ENCODE data around the gene SLC6A12. TPM values are rescaled to one million over a fixed set of nuclear protein-coding genes. Genes with fewer than 3 reads are reported as not detected.
"Not testable (repeated sequence)": the region's sequence is repeated elsewhere in the genome, so short reads cannot be mapped to it uniquely, and the experiment has no call there.

SLC6A12 gene
- total RNA-seq, 1 experiment from 2014 or later = not detected

GRCh38 chr12:241266-241665 is 27.3 kb upstream of the SLC6A12 start:
- Histone ChIP-seq H3K27me3 (no peaks in the 10 kb centered on the region), H3K9me3 (replicated peaks) (0 out of 2 replicates have a peak, but pooled peaks cover 6% of the 10 kb centered on the region), H3K27ac (no peak overlapping the region), H3K4me1 (no peaks in the 10 kb centered on the region), H3K36me3 (no peaks in the 10 kb centered on the region), H3K4me3 (no peak overlapping the region)
- DNase-seq = no peak

DNA sequence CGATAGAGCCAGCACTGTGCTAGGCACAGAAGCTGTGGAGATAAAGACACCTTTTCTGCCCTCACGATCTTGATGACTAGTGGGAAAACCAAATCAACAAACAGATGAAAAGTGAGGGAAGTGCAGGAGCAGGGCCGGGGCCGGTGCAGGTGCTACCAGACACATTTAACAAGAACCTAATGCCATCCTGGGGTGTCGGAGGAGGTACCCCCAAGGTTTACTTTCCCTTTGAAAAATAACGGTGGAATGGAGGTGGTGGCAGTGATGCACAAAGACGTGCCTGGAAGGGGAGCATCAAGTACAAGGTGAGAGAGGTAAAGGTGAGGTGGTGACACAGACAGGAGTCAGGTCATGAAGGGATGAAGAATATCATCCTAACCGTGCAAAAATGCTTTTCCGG is 26.6 kb upstream of the SLC6A12 start:
- DNase-seq = no peak
- Histone ChIP-seq H3K4me1 (no peaks in the 10 kb centered on the region), H3K27ac (no peak overlapping the region), H3K4me3 (no peak overlapping the region), H3K27me3 (no peaks in the 10 kb centered on the region), H3K9me3 (replicated peaks) (peaks cover 6% of the 10 kb centered on the region; the same call in 1 of the 2 replicates), H3K36me3 (no peaks in the 10 kb centered on the region)

GRCh38 chr12:238736-239398 is 24.9 kb upstream of the SLC6A12 start:
- Histone ChIP-seq H3K4me1 (peaks cover 4% of the 10 kb centered on the region; the same call in 1 of the 2 replicates), H3K4me3 (no peak overlapping the region), H3K36me3 (no peaks in the 10 kb centered on the region), H3K27ac (no peak overlapping the region), H3K27me3 (no peaks in the 10 kb centered on the region), H3K9me3 (replicated peaks) (peaks cover 9% of the 10 kb centered on the region; the same call in 1 of the 2 replicates)
- DNase-seq = no peak

DNA sequence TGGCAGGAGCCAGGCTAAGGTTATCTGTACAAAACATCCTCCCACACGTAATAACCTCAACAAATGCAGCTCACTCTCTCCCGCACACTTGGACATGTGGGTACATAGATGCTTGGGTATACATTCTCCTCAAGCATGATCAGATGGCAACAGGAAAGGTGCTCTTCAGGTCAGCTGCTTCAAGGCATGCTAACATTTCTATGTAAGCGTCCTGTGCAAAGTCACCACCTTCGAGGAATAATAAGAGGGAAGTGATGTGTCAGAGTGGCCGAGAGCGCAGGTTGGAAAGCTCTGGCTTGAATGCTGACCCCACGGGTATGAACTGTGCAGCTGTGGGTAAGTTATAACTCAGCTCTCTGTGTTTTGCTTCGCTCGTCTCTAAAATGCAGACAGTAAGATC is 24.2 kb upstream of the SLC6A12 start:
- Histone ChIP-seq H3K36me3 (no peaks in the 10 kb centered on the region), H3K27me3 (no peaks in the 10 kb centered on the region), H3K4me3 (no peak overlapping the region), H3K4me1 (peaks cover 11% of the 10 kb centered on the region; the same call in 1 of the 2 replicates), H3K9me3 (replicated peaks) (peaks cover 9% of the 10 kb centered on the region; the same call in 1 of the 2 replicates), H3K27ac (no peak overlapping the region)
- DNase-seq = no peak

DNA sequence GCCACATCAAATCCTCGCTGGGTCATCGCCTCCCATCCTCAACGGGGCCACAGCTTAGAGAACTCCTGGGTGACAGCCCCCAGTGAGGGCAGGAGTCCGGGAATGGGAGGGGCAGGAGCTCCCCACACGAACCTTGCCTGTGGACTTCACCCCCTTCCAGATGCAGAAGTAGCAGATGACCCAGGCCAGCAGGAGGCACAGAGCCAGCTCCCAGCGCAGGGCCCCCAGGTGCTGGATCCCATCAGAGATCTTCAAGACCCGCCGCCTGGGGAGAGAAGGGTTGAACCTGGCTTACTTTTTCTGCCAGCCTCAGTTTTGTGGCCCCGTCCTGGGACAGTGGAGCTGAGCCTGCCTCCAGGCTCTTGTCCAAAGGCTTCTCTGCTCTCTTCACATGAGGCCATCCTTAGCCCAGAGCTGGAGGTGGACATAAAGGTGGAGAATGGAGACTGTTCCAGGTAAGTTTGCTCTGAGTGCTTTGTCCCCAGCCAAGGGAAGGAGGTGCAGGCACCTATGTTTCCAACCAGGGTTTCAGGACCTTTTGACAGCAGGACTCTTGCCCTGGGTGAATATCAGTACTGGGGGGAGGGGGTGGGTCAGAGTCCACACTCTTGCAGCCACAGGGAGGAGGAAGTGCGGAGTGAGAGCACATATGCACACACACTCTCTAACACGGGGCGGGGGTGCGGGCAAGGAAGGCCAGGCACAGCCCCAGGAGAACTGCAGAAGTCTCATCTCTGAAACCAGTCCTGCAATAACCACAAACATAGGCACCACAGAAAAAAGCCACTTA is 23.3 kb upstream of the SLC6A12 start:
- Histone ChIP-seq H3K4me3 (no peak overlapping the region), H3K27ac (no peak overlapping the region), H3K27me3 (no peaks in the 10 kb centered on the region), H3K4me1 (peaks cover 11% of the 10 kb centered on the region; the same call in 1 of the 2 replicates), H3K9me3 (replicated peaks) (peaks cover 9% of the 10 kb centered on the region; the same call in 1 of the 2 replicates), H3K36me3 (no peaks in the 10 kb centered on the region)
- no peak for DNase-seq

DNA sequence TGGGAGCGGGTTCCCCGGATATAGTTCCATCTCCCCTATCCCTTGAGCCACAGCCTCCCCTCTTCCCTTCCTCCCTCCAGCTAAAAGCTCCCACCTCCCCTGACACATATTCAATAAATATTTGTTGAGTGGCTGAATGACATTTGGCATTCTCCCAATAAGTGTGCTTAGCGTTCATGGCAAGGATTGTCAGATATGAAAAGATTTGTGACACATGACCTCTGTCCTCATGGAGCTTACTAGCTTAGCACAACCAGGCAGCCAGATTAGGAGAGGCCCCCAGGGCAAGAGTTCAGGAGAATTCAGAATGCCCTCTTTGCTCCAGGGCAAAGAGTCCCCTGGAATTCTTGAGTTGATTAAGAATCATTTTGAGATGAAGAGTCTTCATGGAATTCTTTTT is 22.5 kb upstream of the SLC6A12 start:
- Histone ChIP-seq H3K27ac (no peak overlapping the region), H3K9me3 (replicated peaks) (peaks cover 9% of the 10 kb centered on the region; the same call in 1 of the 2 replicates), H3K36me3 (no peaks in the 10 kb centered on the region), H3K4me3 (no peak overlapping the region), H3K27me3 (no peaks in the 10 kb centered on the region), H3K4me1 (peaks cover 11% of the 10 kb centered on the region; the same call in 1 of the 2 replicates)
- no peak for DNase-seq

DNA sequence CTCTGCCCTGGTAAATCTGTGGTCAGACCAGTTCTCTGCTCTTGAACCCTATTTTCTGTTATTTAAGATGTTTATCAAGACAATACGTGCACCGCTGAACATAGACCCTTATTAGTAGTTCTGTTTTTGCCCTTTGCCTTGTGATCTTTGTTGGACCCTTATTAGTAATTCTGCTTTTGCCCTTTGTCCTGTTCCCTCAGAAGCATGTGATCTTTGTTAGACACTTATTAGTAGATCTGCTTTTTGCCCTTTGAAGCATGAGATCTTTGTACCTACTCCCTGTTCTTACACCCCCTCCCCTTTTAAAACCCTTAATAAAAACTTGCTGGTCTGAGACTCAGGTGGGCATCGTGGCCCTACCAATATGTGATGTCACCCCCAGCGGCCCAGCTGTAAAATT is 22.0 kb upstream of the SLC6A12 start:
- not testable (repeated sequence) for H3K36me3 ChIP-seq; DNase-seq; H3K4me3 ChIP-seq; H3K27ac ChIP-seq; H3K27me3 ChIP-seq; H3K9me3 ChIP-seq (replicated peaks)
- peaks cover 11% of the 10 kb centered on the region; the same call in 1 of the 2 replicates for H3K4me1 ChIP-seq

DNA sequence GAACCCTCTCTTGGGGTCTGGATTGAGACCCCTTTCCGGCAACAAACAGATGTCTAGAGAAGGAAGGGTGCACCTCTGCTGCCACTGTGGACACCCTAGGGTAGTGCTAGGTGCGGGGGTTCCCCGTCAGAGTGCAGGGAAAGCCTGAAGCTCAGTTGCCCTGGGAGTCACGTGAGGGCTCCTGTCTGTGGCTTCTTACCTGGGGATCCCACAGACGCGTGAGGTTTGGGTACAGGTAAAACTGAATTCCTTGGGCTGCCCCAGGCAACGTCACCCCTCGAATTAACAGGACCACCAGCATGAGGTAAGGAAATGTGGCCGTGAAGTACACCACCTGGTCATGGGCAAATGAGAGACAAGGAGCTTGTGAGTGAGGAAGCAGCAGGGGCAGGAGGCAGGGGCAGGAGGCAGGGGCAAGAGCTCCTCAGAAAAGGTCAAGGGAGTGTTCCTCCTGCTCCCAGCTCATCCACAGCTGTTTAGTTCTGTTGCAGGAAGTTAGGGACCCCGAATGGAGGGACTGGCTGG is 21.0 kb upstream of the SLC6A12 start:
- no peaks in the 10 kb centered on the region for H3K36me3 ChIP-seq
- H3K9me3 ChIP-seq (replicated peaks) = peaks cover 9% of the 10 kb centered on the region; the same call in 1 of the 2 replicates
- H3K4me1 ChIP-seq = peaks cover 11% of the 10 kb centered on the region; the same call in 1 of the 2 replicates
- no peak overlapping the region for H3K27ac ChIP-seq
- H3K27me3 ChIP-seq = peaks cover 5% of the 10 kb centered on the region; the same call in 1 of the 2 replicates
- no peak for DNase-seq
- H3K4me3 ChIP-seq = no peak overlapping the region

DNA sequence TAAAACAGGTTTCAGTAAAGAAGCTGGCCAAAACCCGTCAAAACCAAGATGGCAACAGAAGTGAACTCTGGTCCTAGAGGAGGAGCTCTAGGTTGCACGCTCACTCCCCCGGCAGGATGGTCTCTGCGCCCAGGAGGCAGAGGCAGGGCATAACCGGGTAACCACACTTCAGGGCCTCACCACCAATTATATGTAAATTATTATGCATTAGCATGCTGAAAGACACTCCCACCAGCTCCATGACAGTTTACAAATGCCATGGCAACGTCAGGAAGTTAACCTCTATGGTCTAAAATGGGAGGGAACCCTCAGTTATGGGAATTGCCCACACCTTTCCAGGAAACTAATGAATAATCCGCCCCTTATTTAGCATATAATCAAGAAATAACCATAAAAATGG is 20.1 kb upstream of the SLC6A12 start:
- H3K27me3 ChIP-seq = peaks cover 14% of the 10 kb centered on the region
- H3K9me3 ChIP-seq (replicated peaks) = peaks cover 9% of the 10 kb centered on the region; the same call in 1 of the 2 replicates
- no peak overlapping the region for H3K4me3 ChIP-seq
- H3K36me3 ChIP-seq = no peaks in the 10 kb centered on the region
- DNase-seq = no peak
- H3K27ac ChIP-seq = no peak overlapping the region
- H3K4me1 ChIP-seq = peaks cover 11% of the 10 kb centered on the region; the same call in 1 of the 2 replicates

DNA sequence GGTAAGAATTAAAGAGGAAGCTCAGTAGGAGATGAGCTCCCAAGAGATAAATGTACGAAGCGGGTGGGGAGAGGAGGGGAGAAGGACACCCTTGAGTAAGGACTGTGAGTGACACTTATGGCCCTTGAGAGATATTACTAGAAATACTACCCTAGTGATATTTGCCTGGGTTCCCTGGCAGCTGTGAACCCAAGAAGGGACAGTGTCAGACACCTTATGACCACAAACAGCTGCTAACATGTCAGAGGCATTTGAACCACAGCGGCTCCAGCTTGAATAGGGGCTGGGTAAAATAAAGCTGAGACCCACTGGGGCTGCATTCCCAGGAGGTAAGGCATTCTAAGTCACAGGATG is 19.6 kb upstream of the SLC6A12 start:
- H3K4me1 ChIP-seq = peaks cover 11% of the 10 kb centered on the region; the same call in 1 of the 2 replicates
- H3K27me3 ChIP-seq = peaks cover 18% of the 10 kb centered on the region
- H3K36me3 ChIP-seq = no peaks in the 10 kb centered on the region
- peak; percentile 38 to 66 for DNase-seq
- H3K9me3 ChIP-seq (replicated peaks) = peaks cover 9% of the 10 kb centered on the region; the same call in 1 of the 2 replicates
- H3K4me3 ChIP-seq = peak overlapping the region; percentile 6; the same call in 1 of the 2 replicates
- no peak overlapping the region; the same call in 1 of the 2 replicates for H3K27ac ChIP-seq

- peak; percentile 69 for DNase-seq
- peaks cover 9% of the 10 kb centered on the region; the same call in 1 of the 2 replicates for H3K9me3 ChIP-seq (replicated peaks)
- H3K27ac ChIP-seq = no peak overlapping the region; the same call in 1 of the 2 replicates
- no peaks in the 10 kb centered on the region for H3K36me3 ChIP-seq
- peak overlapping the region; percentile 6; the same call in 1 of the 2 replicates for H3K4me3 ChIP-seq
- peaks cover 11% of the 10 kb centered on the region; the same call in 1 of the 2 replicates for H3K4me1 ChIP-seq
- peaks cover 20% of the 10 kb centered on the region for H3K27me3 ChIP-seq
These were observed 19.0 kb upstream of the SLC6A12 start for GRCh38 chr12:232731-233614.

DNA sequence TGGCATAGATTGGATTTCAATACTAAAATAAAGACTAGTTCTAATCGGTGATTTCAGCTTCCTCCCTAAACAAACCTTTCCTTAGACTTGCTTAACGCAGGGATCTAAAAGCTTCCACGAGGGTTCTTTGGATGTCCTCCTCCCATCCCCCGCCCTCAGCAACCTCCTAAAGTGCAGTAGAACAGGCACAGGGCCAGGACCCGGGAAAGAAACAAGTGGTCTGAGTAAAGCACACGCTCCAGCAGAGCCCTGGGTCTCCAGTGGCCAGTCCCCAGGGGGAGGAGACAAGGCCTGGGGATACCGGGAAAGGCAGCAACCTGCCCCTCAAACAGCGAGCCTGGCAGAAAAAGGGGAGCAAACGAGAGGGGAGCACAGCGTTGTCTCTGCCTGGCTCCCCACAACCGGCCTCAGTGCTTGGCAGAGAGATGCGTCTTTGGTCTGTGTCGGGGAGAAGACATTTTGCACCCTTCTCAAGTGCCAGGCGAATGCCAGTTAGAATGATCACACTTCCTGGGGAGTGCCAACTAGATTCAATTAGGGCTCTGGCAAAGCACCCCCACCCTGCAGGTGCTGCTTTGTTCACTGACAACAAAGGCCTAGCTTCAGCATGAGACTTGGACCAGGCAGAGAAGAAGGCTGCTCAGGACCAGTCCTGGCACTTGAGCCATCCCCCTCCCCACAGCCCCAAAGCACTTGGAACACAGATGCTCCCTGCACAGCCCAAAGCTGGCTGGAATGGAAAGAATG is 17.1 kb upstream of the SLC6A12 start:
- H3K4me1 ChIP-seq = peaks cover 11% of the 10 kb centered on the region; the same call in 1 of the 2 replicates
- no peak for DNase-seq
- H3K4me3 ChIP-seq = no peak overlapping the region

DNA sequence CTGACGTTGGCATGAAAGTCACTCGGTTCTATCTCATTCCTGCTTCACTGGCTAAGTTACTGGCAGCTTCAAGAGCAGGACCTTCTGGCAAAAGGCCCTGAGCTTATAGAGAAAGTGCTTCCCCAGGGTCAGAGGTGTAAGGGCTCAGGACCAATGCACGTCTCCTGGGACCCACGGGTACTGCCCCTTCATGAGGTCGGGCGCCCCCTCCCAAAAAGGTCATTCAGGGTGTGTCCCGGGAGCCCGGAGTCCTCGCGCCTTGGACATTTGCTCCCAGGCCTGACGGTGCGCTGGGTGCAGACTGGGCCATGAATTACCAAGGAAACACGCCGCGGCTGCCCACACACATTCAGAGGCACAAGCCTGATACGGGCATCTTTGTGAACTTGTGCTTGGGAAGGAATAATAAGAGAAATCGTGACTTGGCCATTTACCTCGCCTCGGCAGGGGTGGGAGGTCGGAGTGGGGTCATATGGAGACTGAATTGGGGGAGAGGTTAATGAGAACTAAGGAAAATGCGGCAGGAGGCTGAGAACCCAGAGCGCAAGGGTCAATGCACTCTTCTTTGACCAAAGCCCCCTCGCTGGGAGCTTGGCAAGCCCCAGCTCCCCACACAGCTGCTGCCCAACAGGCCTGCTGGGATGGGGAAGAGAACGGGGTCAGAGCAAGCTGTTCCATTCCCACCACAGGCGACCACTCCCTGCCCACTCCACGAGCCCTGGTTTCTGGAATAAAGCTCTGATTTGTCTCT is 15.7 kb upstream of the SLC6A12 start:
- H3K27me3 ChIP-seq = peaks cover 28% of the 10 kb centered on the region
- peaks cover 11% of the 10 kb centered on the region; the same call in 1 of the 2 replicates for H3K4me1 ChIP-seq
- H3K9me3 ChIP-seq (replicated peaks) = no peaks in the 10 kb centered on the region
- DNase-seq = no peak
- H3K36me3 ChIP-seq = no peaks in the 10 kb centered on the region
- H3K4me3 ChIP-seq = no peak overlapping the region
- H3K27ac ChIP-seq = no peak overlapping the region

More for the DNA sequence above, 17.1 kb upstream of the SLC6A12 start:
- Histone ChIP-seq H3K9me3 (replicated peaks) (peaks cover 3% of the 10 kb centered on the region; the same call in 1 of the 2 replicates), H3K27me3 (peaks cover 28% of the 10 kb centered on the region), H3K27ac (no peak overlapping the region), H3K36me3 (no peaks in the 10 kb centered on the region)

All from SJCRH30 (cell line).